Neural cell (in vitro differentiated cells): Measurements from ENCODE around the gene MTRF1L. TPM values are rescaled to one million over a fixed set of nuclear protein-coding genes. Genes with fewer than 3 reads are reported as not detected.

Source experiments
- H2AFZ ChIP-seq: fragments of 200-600, 300-800 bp; sonication (generic), shearing (Covaris generic); 2 replicates; pipeline ENCODE4 v1.6.0; 2014; ENCODE audit warnings: low read depth, mild to moderate bottlenecking, antibody characterized with exemption, low read length, moderate library complexity
- H3F3A ChIP-seq: fragments of 200-600 bp; shearing (Covaris generic); 2 replicates; pipeline ENCODE4 v1.6.1; 2016; ENCODE audit warnings: mild to moderate bottlenecking, moderate library complexity, mixed read lengths, antibody characterized with exemption, low read length; ENCODE audit not compliant: insufficient read depth, poor library complexity, severe bottlenecking
- H3K27ac ChIP-seq: fragments of 200-600, 300-800 bp; sonication (generic), shearing (Covaris generic); 2 replicates; pipeline ENCODE4 v1.5.1; 2014; ENCODE audit warnings: mild to moderate bottlenecking, low read length, moderate library complexity
- H3K27me3 ChIP-seq: fragments of 300-800, 200-600 bp; sonication (generic), shearing (Covaris generic); 2 replicates; pipeline ENCODE4 v1.6.0; 2014; ENCODE audit warnings: mild to moderate bottlenecking, low read depth, low read length, moderate library complexity; ENCODE audit not compliant: insufficient read depth
- H3K36me3 ChIP-seq: fragments of 300-800, 200-600 bp; sonication (generic), shearing (Covaris generic); 2 replicates; pipeline ENCODE4 v1.5.1; 2014; ENCODE audit warnings: mild to moderate bottlenecking, antibody characterized with exemption, low read length, moderate library complexity; ENCODE audit not compliant: insufficient read depth
- H3K4me2 ChIP-seq: fragments of 300-800, 200-600 bp; sonication (generic), shearing (Covaris generic); 2 replicates; pipeline ENCODE4 v1.6.0; 2014; ENCODE audit warnings: mild to moderate bottlenecking, low read length
- H3K4me3 ChIP-seq: fragments of 300-800, 200-600 bp; sonication (generic), shearing (Covaris generic); 2 replicates; pipeline ENCODE4 v1.5.1; 2014; ENCODE audit warnings: mild to moderate bottlenecking, low read length, moderate library complexity
- H3K79me2 ChIP-seq: fragments of 200-600 bp; shearing (Covaris generic); replicated peaks from 2 replicates; pipeline ENCODE4 v1.6.0; 2014; ENCODE audit warnings: mild to moderate bottlenecking, low read length, moderate library complexity; ENCODE audit not compliant: insufficient read depth
- H3K9ac ChIP-seq: fragments of 300-800, 200-600 bp; sonication (generic), shearing (Covaris generic); 2 replicates; pipeline ENCODE4 v1.6.1; 2016; ENCODE audit warnings: mild to moderate bottlenecking, low read length, mixed read lengths
- H3K9me2 ChIP-seq: fragments of 200-600 bp; shearing (Covaris generic); 2 replicates; pipeline ENCODE4 v1.6.1; 2016; ENCODE audit warnings: mild to moderate bottlenecking, low read length, mixed read lengths; ENCODE audit not compliant: insufficient read depth
- H3K9me3 ChIP-seq: fragments of 200-600, 300-800 bp; sonication (generic), shearing (Covaris generic); 2 replicates; pipeline ENCODE4 v1.6.1; 2016; ENCODE audit warnings: mild to moderate bottlenecking, mixed run types, low read length, moderate library complexity, mixed read lengths
- H4K20me1 ChIP-seq: fragments of 200-600 bp; shearing (Covaris generic); 2 replicates; pipeline ENCODE4 v1.6.1; 2016; ENCODE audit warnings: mild to moderate bottlenecking, mixed run types; ENCODE audit not compliant: insufficient read depth
- CTCF ChIP-seq: fragments of 450-650 bp; IDR thresholded peaks from 2 replicates; pipeline ENCODE4 v1.5.1; 2014; ENCODE audit warnings: antibody characterized with exemption, mild to moderate bottlenecking, moderate library complexity; ENCODE audit not compliant: poor library complexity, severe bottlenecking
- EP300 ChIP-seq: fragments of 450-650 bp; conservative IDR thresholded peaks from 2 replicates; pipeline ENCODE4 v1.6.1; 2014; ENCODE audit warnings: antibody characterized with exemption, mild to moderate bottlenecking, moderate library complexity; ENCODE audit not compliant: poor library complexity, severe bottlenecking
- EZH2 ChIP-seq: fragments of 200-600, 300-800 bp; shearing (Covaris generic), sonication (generic); IDR thresholded peaks from 2 replicates; pipeline ENCODE4 v1.6.1; 2014; ENCODE audit warnings: antibody characterized with exemption, low read length, borderline replicate concordance, mild to moderate bottlenecking; ENCODE audit not compliant: insufficient read depth, poor library complexity, severe bottlenecking
- MXI1 ChIP-seq: fragments of 450-650 bp; conservative IDR thresholded peaks from 2 replicates; pipeline ENCODE4 v1.6.1; 2014; ENCODE audit warnings: antibody characterized with exemption, mild to moderate bottlenecking; ENCODE audit not compliant: poor library complexity, severe bottlenecking
- POLR2AphosphoS5 ChIP-seq: IDR thresholded peaks from 2 replicates; pipeline ENCODE4 v1.6.1; 2012
- RAD21 ChIP-seq: fragments of 450-650 bp; conservative IDR thresholded peaks from 2 replicates; pipeline ENCODE4 v1.6.1; 2014; ENCODE audit warnings: antibody characterized with exemption, mild to moderate bottlenecking, moderate library complexity
- REST ChIP-seq: IDR thresholded peaks from 2 replicates; pipeline ENCODE4 v1.6.1; 2012; ENCODE audit warnings: borderline replicate concordance
- SMC3 ChIP-seq: fragments of 450-650 bp; conservative IDR thresholded peaks from 2 replicates; pipeline ENCODE4 v1.6.1; 2014; ENCODE audit warnings: antibody characterized with exemption, mild to moderate bottlenecking, moderate library complexity; ENCODE audit not compliant: poor library complexity
- TAF1 ChIP-seq: IDR thresholded peaks from 2 replicates; pipeline ENCODE4 v1.6.1; 2012; ENCODE audit warnings: low read depth
- polyA plus RNA-seq: library from polyadenylated mRNA; depleted of rRNA; stranded (reverse); fragments of >200 nt; gene quantifications from 2 replicates; pipeline ENCODE4 v1.2.3, GENCODE V29; 2014

The MTRF1L gene
- polyA plus RNA-seq, 1 donor from 2014 or later = 14.0 TPM

GRCh38 chr6:152975204-152975915, 27.1 kb downstream of the MTRF1L start:
- TF ChIP-seq REST (no peak), RAD21 (no peak), EZH2 (no peak), CTCF (no peak), TAF1 (no peak), SMC3 (no peak), POLR2AphosphoS5 (no peak), EP300 (no peak), MXI1 (no peak)
- Histone ChIP-seq H3K79me2 (peaks cover 68% of the 10 kb centered on the region), H3K4me3 (no peak overlapping the region), H3K9me2 (no peaks in the 10 kb centered on the region), H3K4me2 (no peak overlapping the region), H2AFZ (no peak overlapping the region), H3K9ac (no peak overlapping the region), H3F3A (no peaks in the 10 kb centered on the region), H4K20me1 (no peaks in the 10 kb centered on the region), H3K27ac (no peak overlapping the region), H3K9me3 (no peaks in the 10 kb centered on the region), H3K27me3 (no peaks in the 10 kb centered on the region), H3K36me3 (peaks cover 12% of the 10 kb centered on the region)

GRCh38 chr6:152973916-152974315, 28.6 kb downstream of the MTRF1L start:
- Histone ChIP-seq H3K9ac (no peak overlapping the region), H3F3A (no peaks in the 10 kb centered on the region), H3K9me3 (no peaks in the 10 kb centered on the region), H3K36me3 (peaks cover 19% of the 10 kb centered on the region), H2AFZ (no peak overlapping the region), H3K4me2 (no peak overlapping the region), H3K27ac (no peak overlapping the region), H3K27me3 (no peaks in the 10 kb centered on the region), H4K20me1 (no peaks in the 10 kb centered on the region), H3K79me2 (peaks cover 54% of the 10 kb centered on the region), H3K4me3 (no peak overlapping the region), H3K9me2 (no peaks in the 10 kb centered on the region)
- TF ChIP-seq MXI1 (no peak), EZH2 (no peak), CTCF (no peak), SMC3 (no peak), RAD21 (no peak), POLR2AphosphoS5 (no peak), REST (no peak), EP300 (no peak)
